TTC549 (cell line): ENCODE results near the gene LRRC40.
"Not testable (repeated sequence)": the region's sequence is repeated elsewhere in the genome, so short reads cannot be mapped to it uniquely, and the experiment has no call there.

Source experiments
- FAIRE-seq: peaks from 2 replicates; lab custom pipeline; 2012; peaks lifted over from hg19 to GRCh38; lab: Jason Lieb, UNC

LRRC40 gene

DNA sequence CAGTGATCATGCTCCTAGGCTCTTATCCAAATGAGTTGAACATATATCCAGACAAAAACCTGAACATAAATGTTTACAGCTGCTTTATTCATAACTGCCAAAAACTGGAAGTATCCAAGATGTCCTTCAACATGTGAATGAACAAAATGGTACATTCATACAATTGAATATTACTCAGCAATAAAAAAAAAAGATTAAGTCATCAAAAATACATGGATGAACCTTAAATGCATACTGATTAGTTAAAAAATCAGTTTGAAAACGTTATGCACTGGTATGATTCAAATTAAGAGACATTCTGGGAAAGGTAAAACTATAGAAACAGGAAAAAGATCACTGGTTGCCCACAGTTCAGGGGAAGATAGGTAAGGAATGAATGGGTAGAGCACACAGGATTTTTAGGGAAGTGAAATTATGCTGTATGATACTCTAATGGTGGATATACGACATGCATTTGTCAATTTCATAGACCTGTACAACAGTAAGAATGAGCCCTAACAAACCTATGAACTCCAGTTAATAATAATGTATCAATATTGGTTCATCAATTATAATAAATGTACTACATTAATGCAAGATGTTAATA lies 3.1 kb downstream of the LRRC40 start:
- no peak for FAIRE-seq

DNA sequence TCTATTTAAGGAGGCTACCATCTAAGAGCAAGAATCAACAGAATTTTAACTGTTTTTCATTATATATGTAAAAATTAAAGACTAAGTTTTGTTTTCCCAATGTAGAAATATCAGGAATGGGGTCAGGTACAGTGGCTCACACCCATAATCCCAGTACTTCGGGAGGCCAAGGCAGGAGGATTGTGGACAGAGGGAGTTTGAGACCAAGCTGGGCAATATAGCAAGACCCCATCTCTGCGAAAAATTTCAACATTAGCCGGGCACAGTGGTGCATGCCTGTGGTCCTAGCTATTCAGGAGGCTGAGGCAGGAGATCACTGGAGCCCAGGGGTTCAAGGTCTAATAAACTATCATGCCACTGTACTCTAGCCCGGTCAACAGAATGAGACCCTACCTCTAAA lies 5.3 kb downstream of the LRRC40 start:
- FAIRE-seq: no peak

- FAIRE-seq: no peak
These were observed 9.0 kb downstream of the LRRC40 start for GRCh38 chr1:70196333-70196732.

DNA sequence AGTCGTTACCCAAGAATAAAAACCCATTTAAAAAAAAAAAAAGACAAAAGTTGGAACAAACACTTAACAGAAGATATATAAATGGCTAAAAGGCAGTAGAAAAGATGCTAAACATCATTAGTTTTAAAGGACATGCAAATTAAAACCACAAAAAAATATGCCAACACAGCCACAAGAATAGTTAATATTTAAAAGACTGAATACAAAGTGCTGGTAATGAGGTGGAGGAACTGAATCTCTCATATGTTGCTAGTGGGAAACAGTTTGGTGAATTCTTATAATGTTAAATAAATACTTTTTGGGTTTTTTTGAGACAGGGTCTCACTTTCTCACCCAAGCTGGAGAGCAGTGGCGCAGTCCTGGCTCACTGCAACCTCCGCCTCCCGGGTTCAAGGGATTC lies 10.0 kb downstream of the LRRC40 start:
- FAIRE-seq: no peak

DNA sequence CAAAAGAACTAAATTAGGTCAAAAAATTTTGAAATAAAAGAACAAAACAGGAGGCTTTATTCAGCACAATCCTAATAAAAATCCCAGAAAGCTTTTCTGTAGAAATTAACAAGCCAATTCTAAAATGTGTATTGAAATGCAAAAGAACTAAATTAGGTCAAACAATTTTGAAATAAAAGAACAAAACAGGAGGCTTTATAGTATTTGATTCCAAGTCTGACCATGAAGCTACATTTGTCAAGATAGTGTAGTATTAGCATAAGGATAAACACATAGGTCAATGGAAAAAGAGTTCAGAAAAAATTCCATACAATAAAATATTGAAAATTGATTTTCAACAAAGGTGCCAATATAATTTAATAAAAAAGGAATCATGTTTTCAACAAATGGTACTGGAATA lies 10.8 kb downstream of the LRRC40 start:
- FAIRE-seq: no peak

- FAIRE-seq: not testable (repeated sequence)
These were observed 12.9 kb downstream of the LRRC40 start for GRCh38 chr1:70192446-70192845.

DNA sequence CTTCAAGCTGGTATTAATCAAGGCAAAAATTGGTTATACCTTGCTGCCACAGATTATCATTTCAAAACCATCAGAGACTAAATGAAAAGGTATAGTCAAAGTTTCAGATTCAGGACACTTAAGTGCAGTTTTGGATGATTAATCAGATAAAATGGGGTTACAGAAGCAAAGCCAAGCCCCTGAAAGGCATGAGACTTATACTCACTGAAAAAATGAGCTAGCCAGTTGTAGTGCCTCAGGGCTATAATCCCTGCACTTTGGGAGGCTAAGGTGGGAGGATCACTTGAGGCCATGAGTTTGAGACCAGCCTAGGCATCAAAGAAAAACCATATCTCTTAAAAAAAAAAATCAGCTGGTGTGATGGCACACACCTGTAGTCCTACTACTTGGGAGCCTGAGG lies 15.2 kb downstream of the LRRC40 start:
- no peak for FAIRE-seq

- FAIRE-seq: no peak
These were observed 16.9 kb downstream of the LRRC40 start for GRCh38 chr1:70188522-70188921.

- not testable (repeated sequence) for FAIRE-seq
These were observed 20.2 kb downstream of the LRRC40 start for GRCh38 chr1:70185181-70185580.

DNA sequence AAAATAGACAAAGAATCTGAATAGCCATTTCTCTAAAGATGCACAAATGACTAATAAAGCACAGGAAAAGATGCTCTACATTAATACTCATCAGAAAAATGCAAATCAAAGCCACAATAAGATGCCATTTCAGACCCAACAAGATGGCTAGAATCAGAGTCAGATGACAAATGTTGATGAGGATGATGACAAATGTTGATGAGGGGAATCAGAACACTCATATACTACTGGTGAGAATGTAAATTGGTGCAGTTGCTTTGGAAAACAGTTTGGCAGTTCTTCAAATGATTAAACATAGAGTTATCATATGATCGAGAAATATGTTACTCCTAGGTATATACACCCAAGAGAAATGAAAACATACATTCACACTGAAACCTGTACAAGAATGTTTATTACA lies 33.9 kb downstream of the LRRC40 start:
- no peak for FAIRE-seq

GRCh38 chr1:70169018-70169839 lies 36.1 kb downstream of the LRRC40 start:
- FAIRE-seq: no peak

GRCh38 chr1:70168283-70168682 lies 37.1 kb downstream of the LRRC40 start:
- no peak for FAIRE-seq

DNA sequence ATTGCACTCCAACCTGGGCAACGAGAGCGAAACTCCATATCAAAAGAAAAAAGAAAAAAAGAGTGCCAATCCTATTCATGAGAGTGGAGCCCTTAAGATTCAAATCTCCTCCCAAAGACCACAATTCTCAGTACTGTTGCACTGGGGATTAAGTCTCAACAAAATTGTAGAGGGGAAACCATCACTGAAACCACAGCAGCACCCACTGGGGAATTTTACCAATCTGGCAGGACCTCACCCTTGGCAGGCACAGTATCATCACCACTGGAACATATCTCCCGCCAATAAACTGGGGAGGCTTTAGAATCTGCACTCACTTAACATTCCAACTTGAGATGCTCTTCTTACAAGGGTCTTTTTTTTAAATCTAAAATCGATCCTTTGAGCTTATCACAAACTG lies 41.0 kb downstream of the LRRC40 start:
- FAIRE-seq: no peak

DNA sequence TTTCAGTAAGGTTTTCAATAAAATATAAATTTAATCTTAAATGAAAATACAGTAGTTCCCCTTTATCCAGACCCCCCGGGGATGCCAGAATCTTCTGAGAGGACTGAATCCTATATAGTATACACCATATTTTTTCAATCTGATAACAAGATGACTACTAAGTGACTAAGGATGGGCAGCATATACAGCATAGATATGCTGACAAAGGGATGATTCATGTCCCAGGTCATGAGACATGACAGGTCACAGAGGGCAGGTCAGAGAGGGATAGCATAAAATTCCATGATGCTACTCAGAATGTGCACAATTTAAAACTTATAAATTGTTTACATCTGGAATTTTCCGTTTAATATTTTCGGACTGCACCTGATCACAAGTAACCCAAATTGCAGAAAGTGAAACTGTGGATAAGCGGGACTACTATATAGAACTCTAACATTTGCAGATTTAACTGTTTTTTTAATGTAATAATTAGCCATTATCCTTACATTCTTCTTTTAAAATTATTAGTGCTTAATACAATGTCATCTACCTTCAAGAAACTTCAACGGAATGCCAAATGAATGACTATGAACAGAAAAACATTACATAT lies 48.8 kb downstream of the LRRC40 start:
- FAIRE-seq: no peak

DNA sequence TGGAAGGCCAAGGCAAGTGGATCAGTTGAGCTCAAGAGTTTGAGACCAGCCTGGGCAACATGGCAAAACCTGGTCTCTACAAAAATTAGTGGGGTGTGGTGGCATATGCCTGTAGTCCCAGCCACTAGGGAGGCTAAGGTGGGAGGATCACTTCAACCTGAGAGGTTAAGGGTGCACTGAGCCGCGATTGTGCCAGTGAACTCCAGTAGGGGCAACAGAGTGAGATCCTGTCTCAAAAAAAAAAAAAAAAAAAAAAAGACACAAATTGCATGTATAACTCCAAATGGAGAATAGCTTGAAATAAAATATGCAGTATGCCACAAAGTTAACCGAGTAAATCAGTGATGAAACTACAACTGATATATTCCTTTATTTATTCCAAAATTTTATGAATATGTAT lies 51.6 kb downstream of the LRRC40 start:
- FAIRE-seq: no peak

- FAIRE-seq: no peak
These were observed 54.9 kb downstream of the LRRC40 start for GRCh38 chr1:70150444-70150843.

DNA sequence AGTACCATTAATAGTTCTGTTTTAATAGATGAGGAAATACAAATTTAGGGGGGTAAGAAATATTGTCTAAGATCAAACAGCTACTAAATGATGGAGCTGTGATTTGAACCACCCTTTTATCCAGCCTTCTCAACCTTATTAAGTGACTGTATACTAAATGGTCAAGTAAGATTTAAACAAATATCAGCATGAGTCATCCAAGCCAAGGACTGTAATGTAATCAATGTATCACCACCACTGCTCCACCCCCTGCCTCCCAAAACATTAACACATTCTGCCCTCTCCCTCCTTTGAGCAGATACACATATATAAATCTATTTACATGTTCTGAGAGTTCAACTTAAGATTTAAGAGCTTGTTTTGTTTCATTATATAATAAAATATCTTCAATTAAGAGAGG lies 58.9 kb downstream of the LRRC40 start:
- no peak for FAIRE-seq

GRCh38 chr1:70143048-70143659 lies 62.2 kb downstream of the LRRC40 start:
- FAIRE-seq: no peak

GRCh38 chr1:70142075-70142474 lies 63.3 kb downstream of the LRRC40 start:
- no peak for FAIRE-seq

- FAIRE-seq: no peak
These were observed 64.5 kb downstream of the LRRC40 start for GRCh38 chr1:70140894-70141293.

GRCh38 chr1:70140343-70140742 lies 65.0 kb downstream of the LRRC40 start:
- FAIRE-seq: no peak

GRCh38 chr1:70134148-70134547 lies 71.2 kb downstream of the LRRC40 start:
- no peak for FAIRE-seq

GRCh38 chr1:70117046-70117445 lies 88.3 kb downstream of the LRRC40 start:
- no peak for FAIRE-seq
